Cardiac muscle cell (in vitro differentiated cells and primary cell): ENCODE measurements around the gene APEX1. TPM values are rescaled to one million over a fixed set of nuclear protein-coding genes. Genes with fewer than 3 reads are reported as not detected.

Experiments used
- DNase-seq, 2 donors: peaks; one replicate each; pipeline versions ENCODE4 v3.0.0 to v3.0.0-alpha.2; 2010 to 2017; ENCODE audit warnings: low read depth in 1 of 2, low spot score in 1 of 2
- H3K27ac ChIP-seq: fragments of 200-600 bp; sonication (generic); 2 replicates; pipeline ENCODE4 v1.5.1; 2016
- H3K27me3 ChIP-seq: fragments of 200-600 bp; sonication (generic); 2 replicates; pipeline ENCODE4 v1.6.0; 2016; ENCODE audit warnings: control low read depth
- H3K36me3 ChIP-seq: fragments of 200-600 bp; sonication (generic); 2 replicates; pipeline ENCODE4 v1.5.1; 2016; ENCODE audit warnings: control low read depth
- H3K4me1 ChIP-seq: fragments of 200-600 bp; sonication (generic); 2 replicates; pipeline ENCODE4 v1.8.1; 2017; ENCODE audit warnings: low read depth, mild to moderate bottlenecking, mixed run types
- H3K4me3 ChIP-seq: fragments of 200-600 bp; sonication (generic); 2 replicates; pipeline ENCODE4 v1.5.1; 2016; ENCODE audit warnings: mild to moderate bottlenecking
- H3K9me3 ChIP-seq: fragments of 200-600 bp; sonication (generic); 2 replicates; pipeline ENCODE4 v1.5.1; 2017; ENCODE audit warnings: low read depth, mild to moderate bottlenecking, control low read depth
- polyA plus RNA-seq: library from polyadenylated mRNA; unstranded; fragments of >200 nt; fragmentation: Nextera tagmentation; extraction: Ambion mirVana; gene quantifications from 2 replicates; pipeline ENCODE4 v1.2.1, GENCODE V29; 2016
- total RNA-seq: library from RNA; depleted of rRNA; stranded (reverse); fragments of >200 nt; gene quantifications from 2 replicates; pipeline ENCODE4 v1.2.3, GENCODE V29; 2016
- TF ChIP-seq, protein P1 (sequence below): IDR thresholded peaks from 2 replicates; pipeline ENCODE4 v1.5.1; 2012; ENCODE audit warnings: low read depth, mild to moderate bottlenecking, low read length

APEX1 gene
- total and polyA plus RNA-seq, 2 experiments from 2014 or later = 185 to 358 TPM

DNA sequence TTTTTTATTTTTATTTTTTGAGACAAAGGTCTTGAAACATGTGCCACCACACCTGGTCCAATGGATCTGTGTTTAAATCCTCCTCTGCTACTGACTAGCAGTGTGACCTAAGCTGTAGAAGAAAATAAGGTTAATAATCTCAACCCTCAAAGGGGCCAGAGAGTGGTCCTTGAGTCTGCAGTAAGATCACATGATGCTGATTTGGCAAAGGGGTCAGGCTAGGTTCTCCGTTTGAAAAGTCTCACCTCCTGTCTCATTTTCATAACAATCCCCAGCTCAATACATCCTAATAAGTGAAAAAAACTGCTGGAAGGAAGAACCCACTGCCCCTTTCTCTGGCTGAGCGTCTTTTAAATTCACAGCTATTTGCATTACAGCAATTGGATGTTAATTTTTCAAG, 33.8 kb upstream of the APEX1 start:
- Histone ChIP-seq H3K36me3 (no peaks in the 10 kb centered on the region), H3K9me3 (no peaks in the 10 kb centered on the region), H3K27me3 (no peaks in the 10 kb centered on the region), H3K27ac (no peak overlapping the region), H3K4me1 (no peaks in the 10 kb centered on the region), H3K4me3 (no peak overlapping the region)
- DNase-seq = no peak
- TF ChIP-seq, protein P1, sequence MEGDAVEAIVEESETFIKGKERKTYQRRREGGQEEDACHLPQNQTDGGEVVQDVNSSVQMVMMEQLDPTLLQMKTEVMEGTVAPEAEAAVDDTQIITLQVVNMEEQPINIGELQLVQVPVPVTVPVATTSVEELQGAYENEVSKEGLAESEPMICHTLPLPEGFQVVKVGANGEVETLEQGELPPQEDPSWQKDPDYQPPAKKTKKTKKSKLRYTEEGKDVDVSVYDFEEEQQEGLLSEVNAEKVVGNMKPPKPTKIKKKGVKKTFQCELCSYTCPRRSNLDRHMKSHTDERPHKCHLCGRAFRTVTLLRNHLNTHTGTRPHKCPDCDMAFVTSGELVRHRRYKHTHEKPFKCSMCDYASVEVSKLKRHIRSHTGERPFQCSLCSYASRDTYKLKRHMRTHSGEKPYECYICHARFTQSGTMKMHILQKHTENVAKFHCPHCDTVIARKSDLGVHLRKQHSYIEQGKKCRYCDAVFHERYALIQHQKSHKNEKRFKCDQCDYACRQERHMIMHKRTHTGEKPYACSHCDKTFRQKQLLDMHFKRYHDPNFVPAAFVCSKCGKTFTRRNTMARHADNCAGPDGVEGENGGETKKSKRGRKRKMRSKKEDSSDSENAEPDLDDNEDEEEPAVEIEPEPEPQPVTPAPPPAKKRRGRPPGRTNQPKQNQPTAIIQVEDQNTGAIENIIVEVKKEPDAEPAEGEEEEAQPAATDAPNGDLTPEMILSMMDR = no peak

DNA sequence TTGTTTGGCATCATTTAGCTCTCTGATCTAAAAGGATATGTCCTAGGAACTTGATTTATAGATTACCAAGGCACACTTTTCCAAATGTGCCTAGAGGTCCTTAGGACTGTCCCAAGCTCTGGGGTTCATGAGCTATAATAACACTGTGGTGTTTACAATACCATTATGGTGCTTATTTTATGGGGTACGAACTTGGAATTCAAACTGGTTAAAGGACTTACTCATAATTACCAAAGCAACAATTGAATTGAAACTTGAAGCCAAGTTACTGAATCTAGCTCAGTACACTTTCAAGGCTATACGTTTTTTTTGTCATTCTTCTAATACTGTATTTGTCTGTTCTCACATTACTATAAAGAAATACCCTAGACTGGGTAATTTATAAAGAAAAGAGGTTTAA, 32.1 kb upstream of the APEX1 start:
- H3K4me3 ChIP-seq = no peak overlapping the region
- no peaks in the 10 kb centered on the region for H3K9me3 ChIP-seq
- H3K36me3 ChIP-seq = no peaks in the 10 kb centered on the region
- no peak for DNase-seq
- H3K27me3 ChIP-seq = no peaks in the 10 kb centered on the region
- TF ChIP-seq, protein P1 = no peak
- no peaks in the 10 kb centered on the region for H3K4me1 ChIP-seq
- H3K27ac ChIP-seq = no peak overlapping the region

DNA sequence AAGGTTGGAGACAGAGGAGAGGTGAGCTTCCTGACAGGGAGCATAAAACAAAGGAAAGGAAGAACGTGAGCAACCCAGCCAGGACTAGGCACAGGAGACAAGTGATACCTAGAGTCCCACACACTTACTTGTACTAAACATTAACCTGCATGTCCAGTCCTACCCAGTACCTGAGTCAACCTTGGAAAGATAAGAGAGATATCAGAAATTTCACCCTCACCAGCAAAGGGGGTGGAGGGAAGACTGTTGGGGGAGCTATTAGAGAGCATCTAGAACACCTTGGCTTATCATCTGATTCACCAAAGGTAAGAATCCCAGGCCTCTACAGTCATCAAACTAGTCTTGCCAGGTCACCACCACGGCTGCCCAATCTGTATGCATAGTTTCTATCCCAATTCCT, 30.2 kb upstream of the APEX1 start:
- Histone ChIP-seq H3K36me3 (no peaks in the 10 kb centered on the region), H3K27me3 (no peaks in the 10 kb centered on the region), H3K4me3 (no peak overlapping the region), H3K4me1 (no peaks in the 10 kb centered on the region), H3K9me3 (no peaks in the 10 kb centered on the region), H3K27ac (no peak overlapping the region)
- no peak for DNase-seq
- TF ChIP-seq, protein P1 = no peak

DNA sequence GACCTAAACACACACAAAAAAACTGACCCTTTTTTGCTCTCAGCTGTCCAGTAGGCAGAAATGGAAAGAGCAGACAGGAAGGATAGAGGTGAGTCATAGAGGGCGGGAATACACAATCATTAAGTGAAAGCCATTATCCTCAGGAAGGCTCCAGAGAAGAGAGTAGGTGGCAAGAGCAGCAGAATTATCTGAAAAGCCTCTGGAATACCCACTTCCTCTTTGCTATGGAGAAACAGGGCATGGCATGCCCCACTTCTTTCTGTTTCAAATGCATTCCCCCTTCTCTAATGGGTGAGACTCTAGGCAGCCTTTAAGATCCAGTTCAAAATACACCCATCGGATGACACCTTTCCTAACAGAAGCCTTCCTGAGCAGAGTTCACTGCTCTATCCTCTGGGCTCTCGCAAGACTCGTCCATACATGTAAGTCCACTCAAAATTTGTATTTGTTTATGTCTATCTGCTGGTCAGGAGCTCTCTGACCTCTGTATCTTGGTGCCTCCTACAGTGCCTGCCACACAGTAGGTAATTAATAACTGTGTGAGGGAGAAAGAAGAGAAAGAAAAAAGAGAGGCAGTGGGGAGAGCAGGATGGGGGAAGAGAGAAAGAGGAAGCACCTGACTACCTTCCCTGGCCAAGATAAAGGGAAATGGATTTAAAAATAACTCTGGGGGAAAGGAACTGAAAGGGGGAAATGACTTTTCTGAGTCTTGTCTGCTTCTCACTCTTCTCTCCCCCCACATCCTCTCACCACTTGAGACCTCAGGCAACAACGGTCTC, 27.6 kb upstream of the APEX1 start:
- TF ChIP-seq, protein P1 = no peak
- Histone ChIP-seq H3K27ac (no peak overlapping the region), H3K4me1 (no peaks in the 10 kb centered on the region), H3K4me3 (no peak overlapping the region), H3K9me3 (no peaks in the 10 kb centered on the region), H3K27me3 (no peaks in the 10 kb centered on the region), H3K36me3 (no peaks in the 10 kb centered on the region)
- DNase-seq = peak in 1 of 2 donors; percentile 61

DNA sequence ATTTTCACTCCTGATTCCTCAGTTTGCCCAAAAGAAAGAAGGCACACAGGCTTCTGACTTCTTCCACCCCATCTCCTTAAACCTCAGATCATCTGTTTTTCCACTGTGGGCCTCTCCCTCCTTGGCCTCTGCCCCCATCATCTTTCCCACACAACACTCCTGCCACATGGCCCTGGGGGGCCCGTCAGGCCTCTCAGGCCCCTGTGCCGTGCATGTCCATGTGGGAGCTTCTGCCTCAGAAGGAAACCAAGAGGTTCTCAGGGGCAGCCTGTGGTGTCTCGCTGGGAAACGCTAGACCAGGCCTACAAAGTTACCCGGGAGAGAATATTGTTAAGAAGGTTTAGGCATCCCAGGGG, 27.0 kb upstream of the APEX1 start:
- Histone ChIP-seq H3K9me3 (no peaks in the 10 kb centered on the region), H3K27me3 (no peaks in the 10 kb centered on the region), H3K4me3 (no peak overlapping the region), H3K27ac (no peak overlapping the region), H3K4me1 (no peaks in the 10 kb centered on the region), H3K36me3 (no peaks in the 10 kb centered on the region)
- no peak for DNase-seq
- TF ChIP-seq, protein P1 = no peak
